ENCODE results near the gene CEMIP2.

The CEMIP2 gene

DNA sequence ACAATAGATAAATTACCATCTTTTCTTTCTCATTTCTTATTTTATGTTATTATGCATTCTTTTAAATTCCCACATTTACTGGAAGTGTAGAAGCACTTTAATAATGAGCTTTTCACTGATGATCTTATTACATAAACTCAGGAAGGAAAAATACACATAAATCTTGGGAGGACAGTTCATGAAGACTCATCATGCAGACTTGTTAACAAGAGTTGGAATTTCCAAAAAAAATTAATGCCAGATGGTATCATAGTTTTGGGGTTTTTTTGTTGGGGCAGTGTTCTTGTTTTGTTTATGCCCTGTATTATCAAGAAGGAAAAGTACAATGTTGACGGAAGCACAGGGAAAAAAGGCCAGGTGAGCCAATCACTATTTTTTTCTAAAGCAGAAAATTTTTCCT is 35.1 kb downstream of the CEMIP2 start:
- DNase-seq (ENCODE audit: low spot score) = no peak
- TF ChIP-seq, protein P1, sequence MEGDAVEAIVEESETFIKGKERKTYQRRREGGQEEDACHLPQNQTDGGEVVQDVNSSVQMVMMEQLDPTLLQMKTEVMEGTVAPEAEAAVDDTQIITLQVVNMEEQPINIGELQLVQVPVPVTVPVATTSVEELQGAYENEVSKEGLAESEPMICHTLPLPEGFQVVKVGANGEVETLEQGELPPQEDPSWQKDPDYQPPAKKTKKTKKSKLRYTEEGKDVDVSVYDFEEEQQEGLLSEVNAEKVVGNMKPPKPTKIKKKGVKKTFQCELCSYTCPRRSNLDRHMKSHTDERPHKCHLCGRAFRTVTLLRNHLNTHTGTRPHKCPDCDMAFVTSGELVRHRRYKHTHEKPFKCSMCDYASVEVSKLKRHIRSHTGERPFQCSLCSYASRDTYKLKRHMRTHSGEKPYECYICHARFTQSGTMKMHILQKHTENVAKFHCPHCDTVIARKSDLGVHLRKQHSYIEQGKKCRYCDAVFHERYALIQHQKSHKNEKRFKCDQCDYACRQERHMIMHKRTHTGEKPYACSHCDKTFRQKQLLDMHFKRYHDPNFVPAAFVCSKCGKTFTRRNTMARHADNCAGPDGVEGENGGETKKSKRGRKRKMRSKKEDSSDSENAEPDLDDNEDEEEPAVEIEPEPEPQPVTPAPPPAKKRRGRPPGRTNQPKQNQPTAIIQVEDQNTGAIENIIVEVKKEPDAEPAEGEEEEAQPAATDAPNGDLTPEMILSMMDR (IDR thresholded peaks at IDR 0.05; ENCODE audit: borderline replicate concordance, control extremely low read depth, extremely low read depth, insufficient read depth, missing control alignments) = no peak
- in situ Hi-C loops (cut with MboI; ENCODE audit: low sequenced_read_pairs, unreplicated experiment) = no loop called here

DNA sequence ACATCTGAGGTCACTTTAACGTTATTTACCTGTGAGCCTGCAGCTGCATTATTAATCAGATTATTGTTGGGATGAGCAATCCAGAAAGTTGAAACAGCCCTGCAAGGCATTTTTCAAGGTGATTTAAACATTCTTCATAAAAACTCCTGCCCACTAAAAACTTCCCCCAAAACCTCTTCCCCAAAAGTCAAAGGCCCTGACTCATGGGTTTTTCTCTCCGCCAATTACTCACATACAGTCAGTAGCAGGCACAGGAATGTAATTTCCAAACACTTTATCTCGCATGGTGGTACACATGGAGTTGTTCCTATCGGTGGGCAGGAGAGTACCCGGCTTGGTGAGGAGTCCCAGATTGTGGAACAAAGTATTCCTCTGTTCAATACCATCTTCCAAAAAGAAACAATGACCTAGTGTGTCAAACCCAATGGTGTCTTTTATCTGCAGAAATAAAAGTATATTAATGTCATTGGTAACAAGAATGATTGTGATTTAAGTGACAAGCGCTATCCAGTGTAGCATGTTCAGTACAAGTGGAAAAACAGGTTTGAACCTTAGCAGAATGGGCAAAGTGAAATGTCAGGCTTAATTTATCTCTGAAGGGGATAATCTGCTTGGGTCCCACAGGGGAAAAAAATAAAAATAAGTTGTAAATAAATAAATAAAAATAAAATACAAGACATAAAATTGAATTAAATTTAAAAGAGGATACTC is 38.3 kb downstream of the CEMIP2 start:
- in situ Hi-C loops (cut with MboI; ENCODE audit: low sequenced_read_pairs, unreplicated experiment) = no loop called here
- TF ChIP-seq, protein P1 (IDR thresholded peaks at IDR 0.05; ENCODE audit: borderline replicate concordance, control extremely low read depth, extremely low read depth, insufficient read depth, missing control alignments) = no peak
- DNase-seq (ENCODE audit: low spot score) = no peak

DNA sequence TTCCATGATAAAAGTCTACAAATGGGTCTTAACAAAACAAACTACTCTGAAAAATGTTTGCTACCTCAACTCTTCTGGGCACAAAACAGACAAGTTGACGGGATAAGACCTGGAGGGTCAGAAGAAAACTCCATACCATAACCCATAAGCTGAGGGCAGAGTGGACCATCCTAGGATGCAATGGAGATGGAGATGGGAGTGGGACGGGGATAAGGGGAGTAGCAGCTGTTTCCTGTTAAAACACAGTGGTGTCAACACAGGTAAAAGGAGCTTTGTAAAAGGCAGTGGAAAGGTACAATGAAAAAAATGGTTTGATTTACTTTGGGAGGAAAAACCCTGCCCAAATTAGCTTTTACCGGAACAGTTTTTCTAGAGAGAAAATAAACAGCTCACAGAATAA is 41.6 kb downstream of the CEMIP2 start:
- TF ChIP-seq, protein P1 (IDR thresholded peaks at IDR 0.05; ENCODE audit: borderline replicate concordance, control extremely low read depth, extremely low read depth, insufficient read depth, missing control alignments) = no peak
- in situ Hi-C loops (cut with MboI; ENCODE audit: low sequenced_read_pairs, unreplicated experiment) = no loop called here
- DNase-seq (ENCODE audit: low spot score) = no peak

DNA sequence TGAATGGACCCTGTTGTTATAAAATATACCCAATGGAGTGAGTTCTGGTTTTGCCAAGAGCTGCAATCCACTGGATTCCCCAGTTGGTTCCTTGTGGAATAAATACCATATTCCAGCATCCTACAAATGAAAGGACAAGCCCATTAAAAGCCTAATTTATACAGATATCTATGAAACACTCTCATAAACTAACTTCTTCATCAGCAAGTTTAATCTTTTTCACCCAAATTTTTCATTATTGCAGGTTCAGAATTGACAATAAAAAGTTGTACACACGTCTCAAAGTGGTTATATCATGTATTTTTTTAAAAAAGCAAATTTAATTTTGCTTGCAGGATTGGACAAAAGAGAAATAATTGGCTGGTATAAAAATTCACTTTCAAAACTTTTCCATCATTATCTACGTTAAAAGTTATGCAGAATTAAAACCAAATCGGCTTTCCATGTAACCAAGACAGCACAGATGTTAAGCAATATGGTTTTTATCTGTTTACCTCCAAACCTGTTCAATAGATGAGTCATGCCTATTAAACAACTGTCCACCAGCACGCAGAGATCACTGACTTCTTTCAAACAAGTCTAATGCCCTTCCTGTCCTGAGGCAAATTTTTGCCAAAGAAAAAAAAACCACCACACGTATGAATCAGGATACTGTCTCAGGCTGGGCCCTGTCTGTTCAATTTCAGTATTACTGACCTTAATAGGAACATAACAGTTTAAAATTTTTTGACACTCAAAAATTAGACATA is 42.5 kb downstream of the CEMIP2 start:
- no peak for DNase-seq (ENCODE audit: low spot score)
- in situ Hi-C loops (cut with MboI; ENCODE audit: low sequenced_read_pairs, unreplicated experiment) = no loop called here
- TF ChIP-seq, protein P1 (IDR thresholded peaks at IDR 0.05; ENCODE audit: borderline replicate concordance, control extremely low read depth, extremely low read depth, insufficient read depth, missing control alignments) = no peak

DNA sequence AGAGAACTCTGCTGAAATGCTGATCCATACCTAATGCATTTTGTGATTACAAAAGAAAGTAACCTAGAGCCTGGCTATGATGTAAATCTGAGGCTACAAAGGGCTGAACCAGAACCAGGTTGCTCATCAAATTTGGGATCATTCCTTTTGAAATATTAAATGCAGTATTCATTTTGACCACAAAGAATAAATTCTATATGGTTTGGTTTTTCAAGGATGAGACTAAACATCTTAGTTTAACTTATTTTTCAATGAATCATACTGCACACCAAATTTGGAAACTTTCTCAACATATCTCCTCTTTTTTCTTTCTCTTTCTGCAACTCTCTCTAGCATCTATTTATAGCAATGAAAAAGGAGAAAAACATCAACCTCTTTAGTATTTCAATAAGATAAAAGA is 46.5 kb downstream of the CEMIP2 start:
- in situ Hi-C loops (cut with MboI; ENCODE audit: low sequenced_read_pairs, unreplicated experiment) = no loop called here
- DNase-seq (ENCODE audit: low spot score) = no peak
- TF ChIP-seq, protein P1 (IDR thresholded peaks at IDR 0.05; ENCODE audit: borderline replicate concordance, control extremely low read depth, extremely low read depth, insufficient read depth, missing control alignments) = no peak

DNA sequence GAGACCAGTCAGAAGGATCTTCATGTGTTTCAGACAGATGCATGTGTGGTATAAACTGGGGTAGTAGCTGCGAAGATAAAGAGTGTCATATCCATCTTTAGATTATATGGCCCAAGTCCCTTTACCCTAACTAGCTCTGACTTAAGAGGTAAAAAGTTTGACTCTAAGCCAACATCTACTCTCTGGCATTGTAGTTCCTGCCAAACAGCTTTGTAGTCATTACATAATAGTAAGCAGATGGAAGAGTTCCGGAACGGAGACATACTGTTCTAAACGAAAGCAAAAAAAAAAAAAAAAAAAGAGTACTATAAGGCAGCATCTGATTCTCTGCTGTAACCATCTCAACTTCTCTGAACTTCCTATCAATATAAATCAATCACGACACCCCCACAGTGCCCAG is 48.8 kb downstream of the CEMIP2 start:
- TF ChIP-seq, protein P1 (IDR thresholded peaks at IDR 0.05; ENCODE audit: borderline replicate concordance, control extremely low read depth, extremely low read depth, insufficient read depth, missing control alignments) = no peak
- in situ Hi-C loops (cut with MboI; ENCODE audit: low sequenced_read_pairs, unreplicated experiment) = no loop called here

More for the DNA sequence above, 48.8 kb downstream of the CEMIP2 start:
- no peak for DNase-seq (ENCODE audit: low spot score)
